Measurements from ENCODE around the gene CIDEB.

The CIDEB gene

DNA sequence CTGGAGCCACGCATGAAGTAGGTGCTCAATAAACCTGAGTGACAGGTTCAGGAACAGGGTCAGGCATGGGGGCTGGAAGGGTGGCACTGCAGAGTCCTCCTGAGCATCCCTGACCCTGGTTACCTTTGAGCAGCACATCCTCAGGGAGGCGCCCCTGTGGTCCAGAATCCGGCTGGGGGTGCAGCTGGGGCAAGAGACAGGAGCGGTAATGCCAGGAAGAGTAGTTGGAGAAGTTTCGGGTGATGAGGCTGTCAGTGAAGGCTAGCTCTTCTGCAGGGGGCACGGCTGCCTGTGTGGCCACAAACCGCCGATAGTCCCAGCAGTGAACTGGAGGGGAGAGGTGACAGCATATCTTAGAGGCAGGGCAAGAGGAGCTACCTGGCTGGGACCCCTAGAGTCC, 38.4 kb downstream of the CIDEB start:
- no peak for TF ChIP-seq POLR2A (IDR thresholded peaks at IDR 0.05; ENCODE audit: low read depth, low read length)
- DNase-seq (ENCODE audit: insufficient read length, low spot score), result no peak
- FAIRE-seq, result no peak

DNA sequence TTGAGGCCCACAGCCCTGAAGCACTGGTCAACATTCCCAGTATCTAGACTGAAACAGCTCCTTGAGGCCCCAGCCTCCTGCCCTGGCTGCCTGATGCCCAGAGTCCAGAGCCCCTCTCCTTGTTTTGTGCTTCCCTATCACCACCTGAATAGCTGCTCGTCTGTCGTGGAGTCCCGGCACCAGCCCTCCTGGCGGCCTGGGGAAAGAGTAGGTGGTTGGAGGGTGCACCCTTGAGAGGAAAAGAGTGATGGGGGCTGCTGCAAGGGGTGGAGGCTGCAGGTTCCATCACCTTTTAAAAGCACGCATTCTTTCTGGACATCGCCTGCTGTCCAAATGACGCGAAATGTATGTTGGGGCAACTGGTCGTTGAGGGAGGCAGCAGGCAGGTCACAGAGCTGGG, 39.6 kb downstream of the CIDEB start:
- no peak for TF ChIP-seq POLR2A (IDR thresholded peaks at IDR 0.05; ENCODE audit: low read depth, low read length)
- no peak for DNase-seq (ENCODE audit: insufficient read length, low spot score)
- FAIRE-seq, result no peak

GRCh38 chr14:24267516-24267915, 40.3 kb downstream of the CIDEB start:
- DNase-seq (ENCODE audit: insufficient read length, low spot score) (no peak), FAIRE-seq (no peak)
- no peak for TF ChIP-seq POLR2A (IDR thresholded peaks at IDR 0.05; ENCODE audit: low read depth, low read length)

GRCh38 chr14:24266344-24267244, 41.2 kb downstream of the CIDEB start:
- TF ChIP-seq POLR2A (IDR thresholded peaks at IDR 0.05; ENCODE audit: low read depth, low read length), result no peak
- DNase-seq (ENCODE audit: insufficient read length, low spot score) (no peak), FAIRE-seq (no peak)

GRCh38 chr14:24264298-24264697, 43.5 kb downstream of the CIDEB start:
- DNase-seq (ENCODE audit: insufficient read length, low spot score) (no peak), FAIRE-seq (no peak)
- TF ChIP-seq POLR2A (IDR thresholded peaks at IDR 0.05; ENCODE audit: low read depth, low read length), result no peak

GRCh38 chr14:24263848-24264247, 43.9 kb downstream of the CIDEB start:
- FAIRE-seq, result no peak
- TF ChIP-seq POLR2A (IDR thresholded peaks at IDR 0.05; ENCODE audit: low read depth, low read length), result no peak
- DNase-seq (ENCODE audit: insufficient read length, low spot score), result no peak

- no peak for FAIRE-seq
These were observed 44.7 kb downstream of the CIDEB start, which contains the start of gene TGM1 for GRCh38 chr14:24262821-24263733. Gene TGM1 (minus strand): TSS chr14:24263177. CDS start chr14:24262352, 825 bp downstream.

GRCh38 chr14:24261969-24262327, 45.8 kb downstream of the CIDEB start:
- DNase-seq (ENCODE audit: insufficient read length, low spot score) (no peak), FAIRE-seq (no peak)
- TF ChIP-seq POLR2A (IDR thresholded peaks at IDR 0.05; ENCODE audit: low read depth, low read length), result no peak

More at GRCh38 chr14:24262821-24263733, 44.7 kb downstream of the CIDEB start, which contains the start of gene TGM1:
- no peak for TF ChIP-seq POLR2A (IDR thresholded peaks at IDR 0.05; ENCODE audit: low read depth, low read length)
- no peak for DNase-seq (ENCODE audit: insufficient read length, low spot score)

DNA sequence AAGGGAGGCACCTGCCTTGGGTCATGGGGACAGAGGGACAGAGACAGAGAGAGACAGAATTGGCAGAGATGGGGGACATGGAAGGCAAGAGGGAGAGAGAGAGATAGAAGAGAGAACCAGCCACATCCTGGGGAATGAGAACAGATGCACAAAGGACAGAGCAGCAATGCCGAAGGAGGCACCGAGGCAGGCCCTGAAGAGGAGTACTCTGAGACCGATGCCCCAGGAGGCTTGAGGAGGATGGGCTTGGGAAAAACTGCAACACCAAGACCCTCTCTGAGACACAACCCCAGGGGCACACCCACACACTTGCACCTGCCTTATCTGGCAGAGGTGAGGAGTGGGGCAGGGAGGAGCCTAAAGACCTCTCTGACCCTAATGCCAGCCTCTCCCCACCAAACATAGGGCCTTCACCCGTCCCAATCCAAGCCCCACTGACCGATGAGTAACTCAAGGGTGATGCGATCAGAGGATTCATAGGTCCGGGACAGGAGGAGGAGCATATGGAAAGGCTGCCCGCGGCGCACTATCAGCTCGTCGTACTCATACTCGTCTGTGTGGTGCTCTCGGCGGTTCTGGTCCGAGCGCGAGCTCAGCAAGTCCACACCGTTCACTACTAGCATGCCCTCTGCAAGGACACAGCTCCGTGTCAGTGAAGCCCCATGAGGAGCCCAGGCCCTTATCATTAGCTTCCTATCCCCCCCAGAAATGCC, 46.4 kb downstream of the CIDEB start:
- no peak for DNase-seq (ENCODE audit: insufficient read length, low spot score)
- no peak for FAIRE-seq
- no peak for TF ChIP-seq POLR2A (IDR thresholded peaks at IDR 0.05; ENCODE audit: low read depth, low read length)

DNA sequence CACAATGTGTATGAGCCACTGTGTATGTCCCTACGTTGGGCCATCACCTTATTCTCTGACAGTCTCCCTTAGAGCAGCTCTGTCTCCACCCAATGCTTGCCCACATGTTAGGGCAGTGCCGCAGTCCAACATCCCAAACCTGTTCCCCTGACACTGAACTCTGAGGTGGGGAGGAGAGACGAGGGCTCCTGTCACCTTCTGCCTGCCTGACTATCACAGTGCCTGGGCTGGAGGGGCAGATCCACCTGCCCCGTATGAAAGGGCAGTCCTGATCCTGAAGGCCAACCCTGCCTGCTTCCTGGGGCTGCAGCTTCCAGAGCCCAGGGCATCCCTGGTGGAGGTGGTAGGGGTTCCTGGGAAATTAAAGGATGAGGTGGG, 47.0 kb downstream of the CIDEB start:
- no peak for TF ChIP-seq POLR2A (IDR thresholded peaks at IDR 0.05; ENCODE audit: low read depth, low read length)
- DNase-seq (ENCODE audit: insufficient read length, low spot score) (no peak), FAIRE-seq (no peak)

DNA sequence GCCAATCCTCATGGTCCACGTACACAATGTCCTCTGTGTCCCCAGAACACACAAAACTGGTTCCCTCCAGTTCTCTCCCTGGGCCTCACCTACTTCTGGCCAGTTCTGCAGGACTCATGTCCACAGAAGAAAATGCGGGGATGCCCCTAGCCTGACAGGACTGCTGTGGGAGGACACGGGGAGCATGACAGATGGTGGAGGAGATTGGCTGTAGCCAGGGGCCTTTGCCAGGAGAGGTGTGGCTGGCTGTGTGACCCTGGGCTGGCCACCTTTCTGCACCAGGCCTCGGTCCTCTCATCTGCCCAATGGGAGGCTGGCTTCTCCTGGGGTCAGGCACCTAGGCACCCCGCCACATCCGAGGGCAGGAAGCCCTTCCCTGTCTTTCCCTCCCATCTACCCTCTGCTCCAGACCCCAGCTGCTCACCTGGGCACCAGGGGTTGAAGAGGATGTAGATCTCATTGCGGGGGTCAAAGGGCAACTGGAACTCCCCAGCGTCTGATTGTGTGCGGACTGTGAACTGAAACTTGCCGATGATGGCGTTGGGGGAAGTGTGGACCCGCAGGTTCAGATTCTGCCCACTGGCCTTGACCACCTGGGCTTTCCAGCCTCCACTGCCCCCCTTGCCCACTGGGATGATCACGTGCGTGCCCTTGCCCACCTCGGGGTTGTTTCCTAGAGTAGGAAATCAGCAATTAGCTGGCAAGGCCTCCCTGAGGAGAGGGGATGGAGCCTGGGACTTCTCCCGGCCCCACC, 47.6 kb downstream of the CIDEB start:
- DNase-seq (ENCODE audit: insufficient read length, low spot score) (no peak), FAIRE-seq (no peak)
- no peak for TF ChIP-seq POLR2A (IDR thresholded peaks at IDR 0.05; ENCODE audit: low read depth, low read length)

GRCh38 chr14:24259282-24260025, 48.3 kb downstream of the CIDEB start:
- FAIRE-seq (no peak), DNase-seq (ENCODE audit: insufficient read length, low spot score) (no peak)

More at GRCh38 chr14:24259282-24260025, 48.3 kb downstream of the CIDEB start:
- TF ChIP-seq POLR2A (IDR thresholded peaks at IDR 0.05; ENCODE audit: low read depth, low read length), result no peak
